ENCODE measurements around the gene CCDC152. TPM values are rescaled to one million over a fixed set of nuclear protein-coding genes. Genes with fewer than 3 reads are reported as not detected.

The CCDC152 gene
- total RNA-seq, 1 experiment from 2014 or later: 0.13 TPM

DNA sequence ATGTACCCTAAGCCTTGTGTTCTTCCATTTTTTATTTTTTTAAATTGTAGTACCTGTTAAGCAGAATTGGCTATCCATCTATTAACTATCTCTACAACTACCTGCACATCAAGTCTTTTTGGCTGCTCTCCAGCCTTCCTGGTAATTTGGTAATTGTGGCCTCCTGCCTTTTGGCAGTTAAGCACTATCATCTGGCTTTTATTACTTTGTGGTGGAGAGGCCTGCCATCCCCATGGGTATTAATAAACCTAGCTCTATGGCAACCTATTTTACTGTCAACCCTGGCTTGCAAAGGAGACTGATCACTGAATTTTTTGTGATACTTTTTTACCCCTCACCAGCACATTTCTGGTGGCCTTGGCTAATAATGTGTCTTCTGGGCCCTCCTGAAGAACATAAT is 34.5 kb downstream of the CCDC152 start:
- no peak for DNase-seq
- Mint-ChIP-seq H3K27me3 (ENCODE audit: low read depth) (no peaks in the 10 kb centered on the region; the same call in 1 of the 2 replicates), H3K4me1 (no peaks in the 10 kb centered on the region), H3K4me3 (no peak overlapping the region), H3K9me3 (peaks cover 15 to 16% of the 10 kb centered on the region in 2 experiments), H3K36me3 (ENCODE audit: insufficient read depth in 1 of 3, low read depth in 3 of 3) (peaks cover 0 to 14% (median 1%) of the 10 kb centered on the region in 3 experiments; a peak in 6 of 7 replicates), H3K27ac (no peak overlapping the region)
- Histone ChIP-seq H2AFZ (ENCODE audit: low read length) (no peak overlapping the region), H2BK120ac (ENCODE audit: low read depth, low read length, poor library complexity, severe bottlenecking) (no peak overlapping the region), H3K56ac (ENCODE audit: insufficient read length, low read depth, low read length) (no peak overlapping the region), H3K23ac (ENCODE audit: insufficient read length, low read depth, low read length) (no peak overlapping the region), H2BK5ac (ENCODE audit: insufficient read length, low read length) (no peak overlapping the region), H3K27me3 (ENCODE audit: insufficient read depth, low read length) (no peaks in the 10 kb centered on the region), H3K18ac (ENCODE audit: insufficient read length, low read depth, low read length) (no peak overlapping the region), H3K79me2 (ENCODE audit: insufficient read depth, low read length) (no peaks in the 10 kb centered on the region), H2BK15ac (ENCODE audit: low read depth, low read length) (no peak overlapping the region), H2AK5ac (ENCODE audit: insufficient read length, low read length) (no peak overlapping the region), H3K4ac (ENCODE audit: low read depth, low read length) (no peak overlapping the region), H3K27ac (ENCODE audit: insufficient read length, low read depth, low read length) (no peak overlapping the region), H4K8ac (replicated peaks; ENCODE audit: insufficient read length, low read depth, low read length) (no peak overlapping the region), H3T11ph (ENCODE audit: low read length) (no peak overlapping the region), H4K91ac (ENCODE audit: insufficient read length, low read depth, low read length) (no peak overlapping the region), H3K14ac (ENCODE audit: insufficient read depth, low read length) (no peak overlapping the region), H4K20me1 (ENCODE audit: control insufficient read depth, insufficient read depth, insufficient read length) (no peaks in the 10 kb centered on the region), H4K5ac (ENCODE audit: insufficient read length, low read depth, low read length) (no peak overlapping the region), H3K9ac (ENCODE audit: extremely low read depth, insufficient read length, low read length) (no peak overlapping the region), H2BK12ac (ENCODE audit: insufficient read length, low read depth, low read length) (no peak overlapping the region), H3K79me1 (ENCODE audit: insufficient read depth, low read depth, low read length, poor library complexity, severe bottlenecking) (no peaks in the 10 kb centered on the region), H3K4me1 (ENCODE audit: insufficient read depth, low read length) (no peaks in the 10 kb centered on the region), H3K23me2 (ENCODE audit: insufficient read length, low read depth, low read length, poor library complexity, severe bottlenecking) (no peaks in the 10 kb centered on the region), H3K9me3 (ENCODE audit: control insufficient read depth, low read depth, low read length) (no peaks in the 10 kb centered on the region), H3K4me2 (ENCODE audit: insufficient read depth, insufficient read length, low read length) (no peak overlapping the region), H2BK20ac (ENCODE audit: low read depth, low read length, poor library complexity, severe bottlenecking) (no peak overlapping the region)
- TF ChIP-seq, protein P1, sequence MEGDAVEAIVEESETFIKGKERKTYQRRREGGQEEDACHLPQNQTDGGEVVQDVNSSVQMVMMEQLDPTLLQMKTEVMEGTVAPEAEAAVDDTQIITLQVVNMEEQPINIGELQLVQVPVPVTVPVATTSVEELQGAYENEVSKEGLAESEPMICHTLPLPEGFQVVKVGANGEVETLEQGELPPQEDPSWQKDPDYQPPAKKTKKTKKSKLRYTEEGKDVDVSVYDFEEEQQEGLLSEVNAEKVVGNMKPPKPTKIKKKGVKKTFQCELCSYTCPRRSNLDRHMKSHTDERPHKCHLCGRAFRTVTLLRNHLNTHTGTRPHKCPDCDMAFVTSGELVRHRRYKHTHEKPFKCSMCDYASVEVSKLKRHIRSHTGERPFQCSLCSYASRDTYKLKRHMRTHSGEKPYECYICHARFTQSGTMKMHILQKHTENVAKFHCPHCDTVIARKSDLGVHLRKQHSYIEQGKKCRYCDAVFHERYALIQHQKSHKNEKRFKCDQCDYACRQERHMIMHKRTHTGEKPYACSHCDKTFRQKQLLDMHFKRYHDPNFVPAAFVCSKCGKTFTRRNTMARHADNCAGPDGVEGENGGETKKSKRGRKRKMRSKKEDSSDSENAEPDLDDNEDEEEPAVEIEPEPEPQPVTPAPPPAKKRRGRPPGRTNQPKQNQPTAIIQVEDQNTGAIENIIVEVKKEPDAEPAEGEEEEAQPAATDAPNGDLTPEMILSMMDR (conservative IDR thresholded peaks at IDR 0.05): no peak
